CD8-positive, alpha-beta memory T cell (primary cell): Measurements from ENCODE around the gene GADD45A. TPM values are rescaled to one million over a fixed set of nuclear protein-coding genes. Genes with fewer than 3 reads are reported as not detected.

Source experiments
- CTCF ChIA-PET: fragments of 350-600 bp; sonication (Branson Sonifier 250); formaldehyde crosslinking; loops from one replicate; lab custom pipeline; 2021; ENCODE audit warnings: antibody characterized with exemption; lab: Charles Lee
- POLR2A ChIA-PET: fragments of 350-600 bp; sonication (Branson Sonifier 250); formaldehyde crosslinking; loops from one replicate; lab custom pipeline; 2021; ENCODE audit warnings: antibody characterized with exemption; lab: Charles Lee
- DNase-seq, 5 donors: peaks; one replicate each; pipeline versions ENCODE4 v3.0.0 to v3.0.0-alpha.2; 2020 to 2022; ENCODE audit warnings: mixed read lengths in 1 of 5
- H3K27ac ChIP-seq: one replicate; pipeline ENCODE4 v1.7.0; 2013; ENCODE audit warnings: low read depth, mild to moderate bottlenecking, low read length, moderate library complexity
- H3K27me3 ChIP-seq: 2 replicates; pipeline ENCODE4 v1.7.0; 2013; ENCODE audit warnings: low read length, mild to moderate bottlenecking; ENCODE audit not compliant: insufficient read depth, poor library complexity, severe bottlenecking
- H3K36me3 ChIP-seq: 2 replicates; pipeline ENCODE4 v1.7.0; 2013; ENCODE audit warnings: mild to moderate bottlenecking, low read length, moderate library complexity; ENCODE audit not compliant: insufficient read depth
- H3K4me1 ChIP-seq: 2 replicates; pipeline ENCODE4 v1.7.0; 2013; ENCODE audit warnings: mild to moderate bottlenecking, low read length, moderate library complexity; ENCODE audit not compliant: insufficient read depth
- H3K4me3 ChIP-seq: 2 replicates; pipeline ENCODE4 v1.7.0; 2013; ENCODE audit warnings: mild to moderate bottlenecking, low read length
- H3K9me3 ChIP-seq: 2 replicates; pipeline ENCODE4 v1.7.0; 2013; ENCODE audit warnings: mild to moderate bottlenecking, low read length
- H3K27ac Mint-ChIP-seq, 8 donors: one replicate each; pipeline ENCODE4 v1.8.0; 2020 to 2021; ENCODE audit warnings: mixed read lengths in 8 of 8, mild to moderate bottlenecking in 6 of 8, inconsistent platforms in 3 of 8, moderate library complexity in 3 of 8
- H3K27me3 Mint-ChIP-seq, 2 donors: one replicate each; pipeline ENCODE4 v1.8.0; 2020 to 2021; ENCODE audit warnings: mixed read lengths in 2 of 2, mild to moderate bottlenecking in 1 of 2, moderate library complexity in 1 of 2
- H3K36me3 Mint-ChIP-seq, 3 donors: one replicate each; pipeline ENCODE4 v1.8.0; 2020 to 2021; ENCODE audit warnings: mixed read lengths in 3 of 3, inconsistent platforms in 1 of 3, mild to moderate bottlenecking in 1 of 3
- H3K4me1 Mint-ChIP-seq, 3 donors: one replicate each; pipeline ENCODE4 v1.8.0; 2020 to 2021; ENCODE audit warnings: mixed read lengths in 3 of 3, inconsistent platforms in 1 of 3, mild to moderate bottlenecking in 1 of 3
- H3K4me3 Mint-ChIP-seq, 7 donors: one replicate each; pipeline ENCODE4 v1.8.0; 2020 to 2021; ENCODE audit warnings: mixed read lengths in 7 of 7, mild to moderate bottlenecking in 6 of 7, moderate library complexity in 4 of 7, inconsistent platforms in 2 of 7
- H3K9me3 Mint-ChIP-seq, 5 donors: one replicate each; pipeline ENCODE4 v1.8.0; 2020 to 2022; ENCODE audit warnings: mixed read lengths in 5 of 5, mild to moderate bottlenecking in 3 of 5, moderate library complexity in 2 of 5, inconsistent platforms in 1 of 5
- polyA plus RNA-seq: library from polyadenylated mRNA; unstranded; fragments of 300-500 nt; fragmentation: Illumina TruSeq; gene quantifications from one replicate; pipeline ENCODE4 v1.2.3, GENCODE V29; 2021
- total RNA-seq, 2 experiments: library from RNA; stranded (reverse); gene quantifications; one replicate each; pipeline ENCODE4 v1.2.3, GENCODE V29; 2021

The GADD45A gene
- total and polyA plus RNA-seq, 3 experiments from 2014 or later, result 9.8 to 36.2 (median 35.2) TPM

DNA sequence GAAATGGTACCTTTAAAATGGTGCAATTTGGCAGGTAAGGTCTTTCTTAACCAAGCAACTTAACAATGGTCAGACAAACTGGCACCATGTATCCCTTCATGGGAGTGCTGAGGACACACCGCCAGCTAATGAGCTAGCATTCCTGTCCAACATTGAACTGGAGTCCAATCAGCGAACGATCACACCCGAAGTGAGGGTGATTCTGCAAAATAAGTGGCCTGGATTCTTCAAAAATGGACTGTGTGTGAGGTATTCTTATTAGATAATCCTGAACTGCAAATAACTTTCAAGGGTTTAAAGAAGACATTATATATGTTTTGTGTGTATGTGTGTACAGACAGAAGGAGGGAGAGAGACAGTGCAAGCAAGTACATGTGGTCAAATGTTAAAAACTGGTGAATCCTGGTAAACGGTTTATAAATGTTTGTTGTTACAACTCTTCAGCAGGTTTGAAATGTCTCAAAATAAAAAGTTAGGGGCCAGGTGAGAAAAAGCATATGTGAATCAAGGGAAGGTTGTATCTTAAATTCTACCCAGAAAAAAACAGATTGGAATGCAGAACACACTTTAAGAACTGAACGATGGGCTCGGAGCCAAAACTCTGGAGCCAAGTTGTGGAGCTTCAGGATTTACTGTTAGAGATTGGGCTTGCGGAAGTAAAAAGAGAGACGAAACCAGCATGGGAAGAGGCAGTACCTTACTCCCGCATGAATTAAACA lies 20.9 kb downstream of the GADD45A start:
- Histone ChIP-seq H3K36me3 (no peaks in the 10 kb centered on the region), H3K27me3 (no peaks in the 10 kb centered on the region), H3K9me3 (no peaks in the 10 kb centered on the region), H3K4me1 (no peaks in the 10 kb centered on the region), H3K4me3 (no peak overlapping the region), H3K27ac (no peak overlapping the region)
- H3K36me3 Mint-ChIP-seq, result no peaks in the 10 kb centered on the region
- no peak overlapping the region for H3K4me3 Mint-ChIP-seq
- H3K27ac Mint-ChIP-seq, result no peak overlapping the region
- peaks cover 0 to 2% (median 0%) of the 10 kb centered on the region in 5 donors for H3K9me3 Mint-ChIP-seq
- H3K4me1 Mint-ChIP-seq, result no peaks in the 10 kb centered on the region
- peaks cover 3 to 9% of the 10 kb centered on the region in 2 donors for H3K27me3 Mint-ChIP-seq
- no peak for DNase-seq
- ChIA-PET CTCF (interaction anchor here (0.9 kb wide), 1 partner anchor 29 kb away, joined by 3 read pairs; no protein-coding TSS in a partner anchor), POLR2A (no interaction called here)

DNA sequence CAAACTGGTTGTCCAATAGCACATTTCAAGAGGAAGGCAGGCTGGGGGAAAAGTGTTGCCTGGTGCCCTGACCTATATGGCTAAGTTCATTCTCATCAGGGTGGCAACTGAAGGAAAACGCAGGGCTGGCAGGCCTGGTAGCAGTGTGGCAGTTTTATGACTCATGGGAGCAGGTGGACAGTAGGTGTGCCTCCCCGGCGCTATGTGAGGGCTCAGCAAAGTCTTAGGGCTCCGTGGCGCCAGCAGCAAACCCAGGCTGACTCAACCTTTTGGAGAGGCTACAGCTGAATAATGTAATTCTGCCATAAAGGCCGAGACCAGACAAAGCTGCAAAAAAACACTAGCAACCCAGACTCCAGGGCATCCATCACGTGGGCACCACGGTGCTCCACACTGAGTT lies 23.6 kb downstream of the GADD45A start:
- POLR2A ChIA-PET, result no interaction called here
- no peaks in the 10 kb centered on the region for H3K36me3 Mint-ChIP-seq
- no peak overlapping the region for H3K27ac Mint-ChIP-seq
- no peaks in the 10 kb centered on the region for H3K9me3 Mint-ChIP-seq
- CTCF ChIA-PET, result no interaction called here
- Histone ChIP-seq H3K4me1 (no peaks in the 10 kb centered on the region), H3K27me3 (no peaks in the 10 kb centered on the region), H3K27ac (no peak overlapping the region), H3K9me3 (no peaks in the 10 kb centered on the region), H3K36me3 (no peaks in the 10 kb centered on the region), H3K4me3 (no peak overlapping the region)
- H3K27me3 Mint-ChIP-seq, result peaks cover under 1 to 3% of the 10 kb centered on the region in 2 donors
- H3K4me1 Mint-ChIP-seq, result no peaks in the 10 kb centered on the region
- H3K4me3 Mint-ChIP-seq, result no peak overlapping the region
- DNase-seq, result no peak

GRCh38 chr1:67710417-67710816 lies 25.4 kb downstream of the GADD45A start:
- H3K4me1 ChIP-seq, result no peaks in the 10 kb centered on the region
- no peak for DNase-seq
- ChIA-PET CTCF (no interaction called here), POLR2A (no interaction called here)
- no peaks in the 10 kb centered on the region for H3K27me3 ChIP-seq
- Mint-ChIP-seq H3K9me3 (no peaks in the 10 kb centered on the region), H3K27me3 (peaks cover 3 to 4% of the 10 kb centered on the region in 2 donors), H3K4me3 (no peak overlapping the region), H3K4me1 (no peaks in the 10 kb centered on the region), H3K27ac (no peak overlapping the region), H3K36me3 (no peaks in the 10 kb centered on the region)
- no peak overlapping the region for H3K4me3 ChIP-seq
- no peak overlapping the region for H3K27ac ChIP-seq
- H3K36me3 ChIP-seq, result no peaks in the 10 kb centered on the region
- no peaks in the 10 kb centered on the region for H3K9me3 ChIP-seq

DNA sequence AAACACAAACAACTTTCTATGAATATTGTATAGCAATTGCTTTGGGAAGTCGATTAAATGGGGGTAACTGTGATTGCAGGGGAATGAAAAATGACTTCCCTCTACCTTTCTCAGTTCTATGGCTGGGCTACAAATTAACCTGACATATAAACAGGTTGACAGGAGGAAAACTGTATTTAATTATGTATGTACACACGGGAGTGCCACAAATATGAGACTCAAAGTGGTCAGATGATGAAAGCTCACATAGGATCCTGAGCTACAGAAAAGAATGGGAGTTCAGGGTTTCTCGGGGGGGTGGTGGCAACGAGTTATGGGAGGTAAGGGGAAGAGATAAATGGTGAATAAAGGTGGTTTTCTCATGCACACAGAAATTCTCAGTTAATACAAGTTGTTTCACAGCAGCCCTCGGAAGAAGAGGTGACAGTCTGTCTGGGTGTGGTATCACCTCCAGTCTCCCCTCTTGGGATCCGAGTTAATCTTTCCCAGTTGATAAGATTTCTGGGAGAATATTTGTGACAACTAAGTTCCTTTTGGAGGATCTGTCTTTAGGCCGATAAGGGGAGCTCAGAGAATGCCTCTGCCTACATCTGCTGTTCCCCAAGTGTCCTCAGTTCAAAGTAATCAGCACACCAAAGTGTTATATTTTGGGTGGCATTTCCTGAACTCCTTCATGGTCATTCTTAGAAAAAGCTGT lies 26.3 kb downstream of the GADD45A start:
- Histone ChIP-seq H3K27me3 (no peaks in the 10 kb centered on the region), H3K36me3 (no peaks in the 10 kb centered on the region), H3K4me1 (no peaks in the 10 kb centered on the region), H3K4me3 (no peak overlapping the region), H3K27ac (no peak overlapping the region), H3K9me3 (no peaks in the 10 kb centered on the region)
- Mint-ChIP-seq H3K4me3 (no peak overlapping the region), H3K9me3 (no peaks in the 10 kb centered on the region), H3K4me1 (no peaks in the 10 kb centered on the region), H3K36me3 (no peaks in the 10 kb centered on the region), H3K27ac (no peak overlapping the region), H3K27me3 (peaks cover 3 to 4% of the 10 kb centered on the region in 2 donors)
- ChIA-PET CTCF (no interaction called here), POLR2A (no interaction called here)
- DNase-seq, result no peak

DNA sequence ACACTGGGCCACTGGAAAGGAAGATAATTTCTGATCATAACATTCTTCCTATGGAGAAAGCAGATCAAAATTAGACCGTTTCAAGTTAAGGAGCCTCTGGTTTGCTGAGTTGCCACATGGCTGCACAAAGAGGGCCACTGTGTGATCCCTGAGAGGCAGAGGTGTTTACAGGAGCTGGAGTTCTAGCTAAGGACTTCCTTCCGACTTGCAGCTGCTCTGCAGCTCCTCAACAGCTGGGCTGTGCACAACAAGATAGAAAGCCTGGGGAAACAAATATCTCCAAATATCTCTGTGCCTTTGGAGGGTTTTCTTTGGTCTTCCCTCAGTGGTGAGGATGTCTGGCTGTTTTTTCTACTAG lies 26.8 kb downstream of the GADD45A start:
- Mint-ChIP-seq H3K36me3 (no peaks in the 10 kb centered on the region), H3K27ac (no peak overlapping the region), H3K4me3 (no peak overlapping the region), H3K27me3 (peaks cover 3 to 4% of the 10 kb centered on the region in 2 donors), H3K4me1 (no peaks in the 10 kb centered on the region), H3K9me3 (no peaks in the 10 kb centered on the region)
- Histone ChIP-seq H3K4me3 (no peak overlapping the region), H3K27ac (no peak overlapping the region), H3K4me1 (no peaks in the 10 kb centered on the region), H3K36me3 (no peaks in the 10 kb centered on the region), H3K27me3 (no peaks in the 10 kb centered on the region), H3K9me3 (no peaks in the 10 kb centered on the region)
- no peak for DNase-seq
- ChIA-PET POLR2A (no interaction called here), CTCF (no interaction called here)

- H3K27ac ChIP-seq, result no peak overlapping the region
- ChIA-PET POLR2A (no interaction called here), CTCF (interaction anchor here (1.7 kb wide), 1 partner anchor 152 kb away, joined by 4 read pairs; no protein-coding TSS in a partner anchor)
- H3K4me3 ChIP-seq, result no peak overlapping the region
- no peaks in the 10 kb centered on the region for H3K4me1 ChIP-seq
- DNase-seq, result no peak
- Mint-ChIP-seq H3K4me1 (no peaks in the 10 kb centered on the region), H3K36me3 (no peaks in the 10 kb centered on the region), H3K27me3 (peaks cover 3 to 4% of the 10 kb centered on the region in 2 donors), H3K27ac (no peak overlapping the region), H3K9me3 (no peaks in the 10 kb centered on the region), H3K4me3 (no peak overlapping the region)
- no peaks in the 10 kb centered on the region for H3K27me3 ChIP-seq
- H3K36me3 ChIP-seq, result no peaks in the 10 kb centered on the region
- H3K9me3 ChIP-seq, result no peaks in the 10 kb centered on the region
Measured at GRCh38 chr1:67713057-67713846, 28.3 kb downstream of the GADD45A start.

DNA sequence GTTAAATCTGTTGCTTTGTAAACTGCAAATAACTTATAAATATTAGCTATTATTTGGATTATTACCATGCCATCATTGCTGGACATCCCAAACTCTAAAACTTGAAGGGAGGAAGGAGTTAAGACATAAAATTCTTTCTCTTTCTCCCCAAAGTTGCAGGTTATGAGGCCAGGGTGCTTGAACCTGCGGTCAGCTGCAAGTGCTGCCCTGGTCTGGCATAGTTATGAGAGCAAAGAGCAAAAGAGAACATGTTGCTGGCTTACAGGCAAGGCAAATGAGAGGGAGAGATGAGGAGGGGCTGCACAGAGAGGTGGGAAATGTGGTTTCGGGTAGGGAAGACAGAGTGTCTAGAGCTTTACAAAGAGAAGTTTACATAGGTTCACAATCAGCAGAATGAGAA lies 30.8 kb downstream of the GADD45A start:
- Histone ChIP-seq H3K27ac (no peak overlapping the region), H3K36me3 (no peaks in the 10 kb centered on the region), H3K4me1 (no peaks in the 10 kb centered on the region), H3K4me3 (no peak overlapping the region), H3K9me3 (no peaks in the 10 kb centered on the region), H3K27me3 (no peaks in the 10 kb centered on the region)
- ChIA-PET CTCF (no interaction called here), POLR2A (no interaction called here)
- Mint-ChIP-seq H3K4me1 (no peaks in the 10 kb centered on the region), H3K36me3 (no peaks in the 10 kb centered on the region), H3K27ac (peak overlapping the region in 1 of 8 donors; percentile 15), H3K4me3 (no peak overlapping the region), H3K27me3 (peaks cover 0 to 4% of the 10 kb centered on the region in 2 donors), H3K9me3 (no peaks in the 10 kb centered on the region)
- no peak for DNase-seq

GRCh38 chr1:67716800-67717199 lies 31.8 kb downstream of the GADD45A start:
- Mint-ChIP-seq H3K4me1 (no peaks in the 10 kb centered on the region), H3K27me3 (peaks cover 0 to 4% of the 10 kb centered on the region in 2 donors), H3K36me3 (no peaks in the 10 kb centered on the region), H3K4me3 (no peak overlapping the region), H3K9me3 (no peaks in the 10 kb centered on the region), H3K27ac (no peak overlapping the region)
- Histone ChIP-seq H3K27ac (no peak overlapping the region), H3K4me1 (no peaks in the 10 kb centered on the region), H3K9me3 (no peaks in the 10 kb centered on the region), H3K4me3 (no peak overlapping the region), H3K27me3 (no peaks in the 10 kb centered on the region), H3K36me3 (no peaks in the 10 kb centered on the region)
- ChIA-PET CTCF (no interaction called here), POLR2A (no interaction called here)
- DNase-seq, result no peak
